Ramos (cell line): Measurements from ENCODE around the gene CTDSPL.
"Not testable (repeated sequence)": the region's sequence is repeated elsewhere in the genome, so short reads cannot be mapped to it uniquely, and the experiment has no call there.

Experiments
- in situ Hi-C: fragments of 300-500 bp; cut with MboI; formaldehyde crosslinking; loops from one replicate; pipeline ENCODE4 v1.14.3; 2022; ENCODE audit warnings: low sequenced_read_pairs; ENCODE audit not compliant: unreplicated experiment

The CTDSPL gene

DNA sequence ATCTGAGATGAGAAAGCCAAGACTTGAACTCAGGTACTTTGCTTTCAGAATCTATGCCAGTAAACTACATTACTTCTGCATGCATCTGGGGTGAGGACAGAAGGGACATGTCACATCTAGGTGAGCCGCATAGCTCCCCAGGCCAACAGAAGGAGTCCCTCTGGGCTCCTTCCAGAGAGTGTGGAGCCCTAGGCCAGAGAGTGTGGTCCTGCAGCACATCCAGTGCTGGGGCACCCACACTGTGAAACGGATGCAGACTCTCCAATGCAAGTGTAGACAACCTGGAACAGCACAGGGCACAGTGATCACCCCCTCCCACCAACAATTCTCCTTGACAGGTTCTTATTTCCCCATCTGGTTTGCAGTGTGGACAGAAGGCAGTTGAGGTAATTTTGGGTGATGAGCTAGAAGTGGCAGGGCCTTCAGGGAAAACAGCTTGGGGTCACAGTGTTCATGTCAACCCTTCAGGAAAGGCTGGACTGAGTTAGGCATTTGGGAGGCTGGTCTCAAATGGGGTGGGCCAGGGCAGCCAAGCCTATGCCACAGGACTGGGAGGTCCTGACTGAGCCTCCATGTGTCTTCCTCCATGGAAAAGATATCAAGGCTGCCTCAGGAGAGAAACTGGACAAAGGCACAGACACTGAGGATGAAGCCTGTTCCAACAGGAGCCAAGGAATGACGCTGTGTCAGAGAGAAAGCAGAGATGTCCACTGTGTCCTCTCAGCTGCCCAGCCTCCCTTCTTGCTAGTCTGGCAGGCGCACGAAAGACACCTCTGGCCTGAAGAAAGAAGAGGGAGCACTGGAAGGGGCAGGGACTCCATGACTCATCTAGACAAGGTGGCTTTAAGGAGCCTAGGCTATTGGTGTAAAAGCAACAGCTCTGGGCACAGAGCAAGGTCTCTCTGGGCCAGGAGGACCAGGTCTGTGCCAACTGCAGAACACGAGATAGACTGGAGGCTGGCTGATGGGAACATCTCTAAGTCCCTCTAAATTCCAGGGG is 166.1 kb downstream of the CTDSPL start:
- in situ Hi-C loops = no loop called here

DNA sequence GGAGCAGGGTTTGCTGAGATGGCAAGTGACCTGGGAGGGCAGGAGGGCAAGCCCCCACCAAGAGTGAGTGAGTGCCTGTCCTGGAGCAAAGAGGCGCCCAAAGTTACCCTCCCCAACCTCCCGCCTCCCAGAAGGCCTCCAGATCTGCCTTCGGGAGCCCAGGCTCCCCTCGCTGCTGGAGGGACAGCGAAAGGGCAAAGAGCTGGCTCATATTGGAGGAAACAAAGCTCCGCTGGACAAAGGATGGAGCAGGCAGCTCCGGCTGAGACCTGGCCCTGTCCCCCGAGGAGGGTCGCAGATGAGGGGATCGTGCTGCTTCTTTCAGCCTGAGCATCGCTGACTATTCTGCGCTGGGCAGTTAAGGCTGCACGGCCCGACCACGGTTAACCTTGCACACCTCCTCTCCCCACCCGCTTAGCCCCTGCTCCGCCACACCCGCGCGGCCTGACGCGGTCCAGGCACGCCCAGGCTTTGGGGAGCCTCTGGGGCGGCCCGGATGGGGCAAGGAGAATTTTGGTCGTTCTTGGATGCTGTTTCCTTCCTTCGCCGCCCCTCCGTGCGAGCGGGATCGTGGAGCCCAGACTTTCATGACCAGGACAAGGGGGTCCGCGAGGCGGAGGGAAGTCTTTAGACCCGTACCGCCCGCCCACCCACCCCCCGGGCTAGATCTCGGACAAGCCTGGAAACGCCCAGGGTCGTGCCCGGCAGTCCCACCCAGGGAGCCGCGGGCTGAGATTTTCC is 167.1 kb downstream of the CTDSPL start:
- in situ Hi-C loops = no loop called here

DNA sequence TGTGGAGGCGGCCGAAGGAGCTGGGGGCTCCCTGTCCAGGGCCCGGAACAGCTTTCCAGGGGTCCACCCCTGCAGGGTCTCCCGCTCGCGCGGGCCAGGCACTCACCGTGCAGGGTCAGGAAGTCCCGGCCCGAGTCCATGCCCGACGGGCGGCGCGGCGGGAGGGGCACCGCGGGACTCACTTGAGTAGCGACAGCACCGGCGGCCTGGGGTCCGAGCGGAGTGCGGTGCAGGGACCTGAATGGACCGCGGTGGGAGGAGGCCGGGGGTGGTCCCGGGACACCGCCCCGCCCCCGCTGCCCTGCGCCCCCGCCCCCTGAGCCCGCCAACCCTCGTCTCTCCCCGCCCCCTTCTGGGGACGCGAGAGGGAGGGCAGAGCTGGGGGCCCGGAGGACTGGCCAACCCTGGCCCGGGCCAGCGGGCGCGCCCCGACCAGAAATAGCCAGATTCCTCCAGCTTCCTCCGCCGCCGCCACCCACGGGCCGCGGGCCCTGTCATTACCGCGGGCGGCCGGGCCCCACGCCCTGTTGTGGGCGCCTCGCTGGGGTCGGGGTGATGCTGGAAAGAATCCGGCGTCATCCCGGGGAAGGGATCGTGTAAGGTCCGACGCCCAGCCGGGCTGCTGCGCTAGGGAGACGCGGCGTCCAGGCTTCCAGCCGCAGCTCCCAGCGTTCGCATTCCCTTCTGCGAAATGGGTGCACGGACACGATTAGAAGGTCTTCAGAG is 167.9 kb downstream of the CTDSPL start, which contains the start of gene PLCD1:
PLCD1 (minus strand) TSS at position 243 of the 726 bp plus-strand sequence; CDS start at position 140, 103 bp downstream.
- in situ Hi-C loops = no loop called here

DNA sequence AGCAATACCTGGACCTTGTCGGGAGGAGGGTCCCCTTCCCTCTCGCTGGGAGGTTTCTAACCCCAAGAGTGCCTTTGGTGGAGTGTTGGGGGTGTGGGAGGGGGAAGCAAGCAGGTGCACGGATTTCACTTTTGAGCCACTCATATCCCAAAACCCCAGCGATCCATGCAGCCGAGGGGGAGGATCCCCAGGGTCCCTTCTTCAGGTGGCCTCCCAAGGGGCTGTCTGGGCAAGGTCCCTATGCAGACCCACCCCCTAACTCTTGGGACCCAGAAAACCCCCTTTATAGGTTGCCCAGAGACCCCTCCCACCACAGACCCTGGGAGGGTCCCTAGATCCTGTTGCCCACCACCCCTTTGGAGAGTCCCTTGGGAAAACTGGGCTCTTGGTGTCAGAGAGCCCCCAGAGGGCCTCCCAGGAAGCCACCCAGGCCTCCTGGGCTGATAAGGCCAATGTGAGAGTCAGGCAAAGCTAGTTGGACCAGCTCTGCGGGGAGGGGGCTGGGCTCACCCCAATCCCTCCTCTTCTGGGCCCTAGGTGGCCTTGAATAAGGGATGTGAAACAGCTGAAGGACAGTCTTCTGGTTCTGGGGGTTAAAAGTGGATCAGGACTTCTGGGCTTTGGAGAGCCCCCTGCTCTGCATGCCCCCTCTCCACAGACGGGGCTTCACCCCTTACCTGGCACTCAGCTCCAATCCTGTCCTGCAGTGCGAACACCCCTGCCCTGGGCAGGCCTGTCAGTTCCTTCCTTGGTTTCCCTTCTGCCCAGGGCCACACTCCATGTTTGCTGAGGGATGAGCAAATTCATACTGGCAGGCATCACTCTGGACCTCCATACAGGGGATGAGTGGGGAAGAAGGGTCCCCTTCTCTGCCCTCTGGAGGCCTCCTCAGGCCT is 168.7 kb downstream of the CTDSPL start:
- in situ Hi-C loops = no loop called here

DNA sequence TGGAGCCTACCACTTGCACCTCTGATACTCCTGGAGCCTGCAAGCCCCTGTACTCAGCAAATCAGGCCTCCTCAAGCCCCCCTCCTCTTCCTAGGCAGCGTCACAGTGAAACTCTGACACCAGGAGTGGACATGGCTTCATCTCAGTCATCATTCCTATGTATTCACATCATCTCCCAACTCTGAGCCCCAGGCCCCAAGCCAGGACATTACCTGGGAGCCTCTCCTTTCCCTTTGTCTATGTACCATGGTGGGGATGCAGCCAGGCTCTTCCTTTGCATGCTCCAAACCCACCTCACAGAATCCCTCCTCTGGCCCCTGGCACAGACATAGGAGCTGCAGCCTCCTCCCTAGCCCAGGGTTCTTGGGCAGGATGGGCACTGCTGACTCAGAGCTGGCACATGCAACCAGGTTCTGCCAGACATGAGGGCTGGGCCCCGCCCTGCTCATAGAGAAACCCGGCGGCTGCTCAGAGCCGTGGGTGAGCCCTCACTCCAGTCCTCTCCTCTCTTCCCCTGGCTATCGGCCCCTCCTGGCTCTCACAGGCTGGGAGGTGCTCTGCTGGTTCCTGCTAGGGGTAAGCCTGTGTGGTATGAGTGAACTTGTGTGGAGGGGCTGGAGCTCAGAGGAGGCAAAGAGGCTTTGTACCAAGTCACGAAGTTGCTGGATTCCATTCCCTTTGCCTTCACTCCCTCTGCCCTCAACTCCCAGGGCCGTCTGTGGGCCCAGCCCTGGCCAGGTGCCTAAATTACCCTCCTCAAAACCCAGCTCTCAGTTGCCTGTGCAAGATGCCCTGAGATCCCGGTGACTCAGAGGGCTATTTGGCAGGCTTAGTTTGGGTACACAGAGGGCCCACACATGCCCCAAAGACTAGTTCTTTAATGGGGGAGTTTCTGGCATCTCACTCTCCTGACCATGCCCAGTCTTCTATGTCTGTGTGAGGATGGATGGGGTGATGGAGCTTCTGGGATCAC is 169.6 kb downstream of the CTDSPL start:
- in situ Hi-C loops = no loop called here

DNA sequence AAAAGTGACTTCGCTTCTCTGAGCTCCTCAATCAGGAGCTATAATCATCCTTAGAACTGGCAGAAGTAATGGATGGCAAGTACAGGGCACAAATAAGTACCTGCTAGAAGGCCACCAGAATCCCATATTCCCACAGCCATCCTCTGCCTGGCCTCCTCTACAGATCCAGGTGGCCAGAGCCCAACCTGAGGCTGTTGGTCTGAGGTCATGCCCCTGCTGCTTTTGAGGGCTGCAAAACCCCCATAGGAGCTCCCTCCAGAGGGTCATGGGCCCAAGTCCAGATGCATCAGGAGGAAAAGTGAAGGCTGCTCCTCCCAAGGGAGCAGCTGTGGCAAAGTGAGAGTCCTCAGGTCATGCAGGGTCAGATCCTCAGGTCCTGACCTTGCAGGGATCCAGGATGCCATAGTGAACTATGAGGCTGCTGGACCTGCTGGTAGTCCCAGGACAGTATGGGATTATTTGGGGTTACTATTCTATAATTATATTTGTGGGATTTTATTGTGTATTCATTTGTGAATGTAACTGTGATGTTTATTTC is 170.7 kb downstream of the CTDSPL start:
- in situ Hi-C loops = no loop called here

DNA sequence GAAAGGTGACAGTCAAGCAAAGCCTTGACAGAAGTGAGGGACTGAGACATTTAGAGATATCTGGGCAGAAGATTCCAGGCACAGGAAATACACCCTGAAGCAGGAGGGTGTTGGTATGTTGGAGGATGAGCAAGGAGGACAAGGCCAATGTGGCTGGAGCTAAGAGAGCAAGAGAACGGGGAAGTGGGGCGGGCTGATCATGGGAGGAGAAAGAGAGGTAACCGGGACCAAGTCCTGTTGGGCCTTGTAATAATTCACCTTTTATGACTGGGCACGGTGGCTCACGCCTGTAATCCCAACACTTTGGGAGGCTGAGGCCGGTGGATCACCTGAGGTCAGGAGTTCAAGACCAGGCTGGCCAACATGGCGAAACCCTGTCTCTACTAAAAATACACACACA is 171.9 kb downstream of the CTDSPL start:
- in situ Hi-C loops = not testable (repeated sequence)
